ENCODE data around the gene CBX4. TPM values are rescaled to one million over a fixed set of nuclear protein-coding genes. Genes with fewer than 3 reads are reported as not detected.

The CBX4 gene
- total RNA-seq (2014; rRNA removed) (53.5 and 75.4 TPM in 2 replicates), Bru-seq, nascent RNA (percentile 79 among the genes with signal in this experiment), BruChase-seq, experiment 1, labeled RNA remaining after a 6-hour chase (percentile 81 among the genes with signal in this experiment), BruChase-seq, experiment 2, labeled RNA remaining after a 2-hour chase (percentile 92 among the genes with signal in this experiment)
- long read RNA-seq, transcript CBX4-201 (5 exons, 2,664 nt) = major isoform, 33 of 130 reads
- long read RNA-seq, partial matches to known transcripts = 3 of 130 reads
- long read RNA-seq, other reads (novel, unspliced or antisense) = 94 of 130 reads

- H3K27ac ChIP-seq (ENCODE audit: low read length) = peak within 1 kb of the TSS; percentile 47
- H3F3A ChIP-seq (ENCODE audit: low read length, unreplicated experiment) = no peaks in the 10 kb centered on the region
- peak within 1 kb of the TSS; percentile 84 for H2AFZ ChIP-seq (ENCODE audit: low read length)
- H3K27me3 ChIP-seq (ENCODE audit: low read length) = peaks cover 39% of the 10 kb centered on the region
- DNase-seq = peak; percentile 98
- H3K9ac ChIP-seq (ENCODE audit: low read length) = peak within 1 kb of the TSS; percentile 80
- intact Hi-C loops (cut with micrococcal nuclease) = loop anchor here (2.0 to 10.0 kb wide), 3 partner anchors 42 to 95 kb away; partner anchors contain the start of gene CBX8
- ATAC-seq = peak; percentile 70
- TSS peak; percentile 77 for BruUV-seq (replicated peaks)
- POLR2A ChIA-PET (ENCODE audit: unreplicated experiment) = interaction anchor here (0.5 to 1.5 kb wide), 10 partner anchors 26 to 1191 kb away, joined by 4 to 24 read pairs (median 6); partner anchors contain the start of gene CBX8
- peaks cover 10% of the 10 kb centered on the region; the same call in 1 of the 2 replicates for H3K36me3 ChIP-seq (ENCODE audit: low read depth, low read length)
- no peak for TF ChIP-seq EZH2 (IDR thresholded peaks at IDR 0.05; ENCODE audit: low read length, unreplicated experiment)
- peak; percentile 92 for TF ChIP-seq CTCF (conservative IDR thresholded peaks at IDR 0.05; ENCODE audit: low read depth, low read length)
- CTCF ChIA-PET = interaction anchor here (0.6 to 2.0 kb wide), 16 partner anchors 9 to 1497 kb away, joined by 3 to 15 read pairs (median 4); no protein-coding TSS in a partner anchor
- peak within 1 kb of the TSS; percentile 100 for H3K4me2 ChIP-seq (ENCODE audit: low read length)
- peak within 1 kb of the TSS; percentile 99 for H3K4me3 ChIP-seq (ENCODE audit: low read length)
- peaks cover 34% of the 10 kb centered on the region for H3K79me2 ChIP-seq (ENCODE audit: low read length)
- no peaks in the 10 kb centered on the region for H3K9me2 ChIP-seq (replicated peaks; ENCODE audit: low read length)
- peaks cover 30% of the 10 kb centered on the region for H4K20me1 ChIP-seq (ENCODE audit: low read length)
- H3K9me3 ChIP-seq (ENCODE audit: low read length) = no peaks in the 10 kb centered on the region
- peaks cover 43% of the 10 kb centered on the region for H3K4me1 ChIP-seq (ENCODE audit: insufficient read depth, low read length)
These were observed at the start of gene CBX4 for GRCh38 chr17:79839356-79840268. Gene CBX4 (minus strand): TSS chr17:79839440. CDS start chr17:79839251, 189 bp downstream.

GRCh38 chr17:79888009-79888540, 48.8 kb upstream of the CBX4 start:
- no peak overlapping the region for H3K9ac ChIP-seq (ENCODE audit: low read length)
- no TSS peak for BruUV-seq (replicated peaks)
- H2AFZ ChIP-seq (ENCODE audit: low read length) = no peak overlapping the region
- H3K9me3 ChIP-seq (ENCODE audit: low read length) = no peaks in the 10 kb centered on the region
- no peak overlapping the region for H3K4me3 ChIP-seq (ENCODE audit: low read length)
- intact Hi-C loops (cut with micrococcal nuclease) = no loop called here
- ChIA-PET CTCF (interaction anchor here (0.5 kb wide), 1 partner anchor 55 kb away, joined by 3 read pairs; no protein-coding TSS in a partner anchor), POLR2A (ENCODE audit: unreplicated experiment) (no interaction called here)
- no peaks in the 10 kb centered on the region for H3K36me3 ChIP-seq (ENCODE audit: low read depth, low read length)
- H3K27ac ChIP-seq (ENCODE audit: low read length) = no peak overlapping the region
- peaks cover 17% of the 10 kb centered on the region; the same call in 1 of the 2 replicates for H3K27me3 ChIP-seq (ENCODE audit: low read length)
- H3K4me1 ChIP-seq (ENCODE audit: insufficient read depth, low read length) = peaks cover 4% of the 10 kb centered on the region; the same call in 1 of the 2 replicates
- H3K4me2 ChIP-seq (ENCODE audit: low read length) = no peak overlapping the region
- no peaks in the 10 kb centered on the region for H3K79me2 ChIP-seq (ENCODE audit: low read length)
- H3F3A ChIP-seq (ENCODE audit: low read length, unreplicated experiment) = no peaks in the 10 kb centered on the region
- no peaks in the 10 kb centered on the region for H4K20me1 ChIP-seq (ENCODE audit: low read length)
- no peaks in the 10 kb centered on the region for H3K9me2 ChIP-seq (replicated peaks; ENCODE audit: low read length)
- TF ChIP-seq EZH2 (IDR thresholded peaks at IDR 0.05; ENCODE audit: low read length, unreplicated experiment) (no peak), CTCF (conservative IDR thresholded peaks at IDR 0.05; ENCODE audit: low read depth, low read length) (no peak)
- DNase-seq = no peak
- no peak for ATAC-seq

All from PC-3 (cell line).